Measurements from ENCODE around the gene GLMN. TPM values are rescaled to one million over a fixed set of nuclear protein-coding genes. Genes with fewer than 3 reads are reported as not detected.

GLMN gene
- polyA plus RNA-seq, 1 of the 3 experiments (the other 2 are of a cell fraction): 2.3 TPM

DNA sequence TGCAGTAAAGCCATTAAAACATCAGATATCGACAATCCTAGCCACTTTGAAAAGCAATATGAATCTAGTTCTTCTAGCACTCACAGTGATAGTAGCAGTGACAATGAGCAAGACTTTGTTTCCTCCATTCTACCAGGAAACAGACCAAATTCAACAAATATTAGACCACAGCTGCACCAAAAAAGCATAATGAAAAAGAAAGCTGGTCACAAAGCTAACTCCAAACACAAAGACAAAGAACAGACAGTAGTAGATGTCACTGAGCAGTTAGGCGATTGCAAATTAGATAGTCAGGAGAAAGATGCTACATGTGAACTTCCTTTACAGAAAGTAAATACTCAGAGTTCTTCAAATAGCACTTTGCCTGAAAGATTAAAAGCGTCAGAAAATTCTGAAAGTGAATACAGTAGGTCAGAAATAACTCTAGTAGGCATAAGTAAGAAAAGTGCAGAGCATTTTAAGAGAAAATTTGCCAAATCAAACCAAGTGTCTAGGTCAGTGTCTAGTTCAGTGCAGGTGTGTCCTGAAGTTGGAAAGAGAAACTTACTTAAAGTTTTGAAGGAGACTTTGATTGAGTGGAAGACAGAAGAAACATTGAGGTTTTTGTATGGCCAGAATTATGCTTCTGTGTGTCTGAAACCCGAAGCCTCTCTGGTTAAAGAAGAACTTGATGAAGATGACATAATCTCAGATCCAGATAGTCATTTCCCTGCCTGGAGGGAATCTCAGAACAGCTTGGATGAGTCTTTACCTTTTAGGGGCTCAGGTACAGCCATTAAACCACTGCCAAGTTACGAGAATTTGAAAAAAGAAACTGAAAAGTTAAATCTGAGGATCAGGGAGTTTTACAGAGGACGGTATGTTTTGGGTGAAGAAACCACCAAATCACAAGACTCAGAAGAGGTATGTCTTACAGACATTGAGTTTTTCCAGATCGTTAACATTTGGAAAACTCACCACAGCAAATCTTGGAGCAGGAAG lies 25.0 kb upstream of the GLMN start (continued):
- TF ChIP-seq RAD21 (IDR thresholded peaks at IDR 0.05; ENCODE audit: low read length): no peak
- TF ChIP-seq SMC3 (IDR thresholded peaks at IDR 0.05; ENCODE audit: low read depth, low read length): no peak
- no peak for TF ChIP-seq MEF2A (IDR thresholded peaks at IDR 0.05; ENCODE audit: borderline replicate concordance, low read depth)
- TF ChIP-seq GABPA (IDR thresholded peaks at IDR 0.05; ENCODE audit: low read depth): no peak
- TF ChIP-seq, protein P1, sequence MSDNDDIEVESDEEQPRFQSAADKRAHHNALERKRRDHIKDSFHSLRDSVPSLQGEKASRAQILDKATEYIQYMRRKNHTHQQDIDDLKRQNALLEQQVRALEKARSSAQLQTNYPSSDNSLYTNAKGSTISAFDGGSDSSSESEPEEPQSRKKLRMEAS (IDR thresholded peaks at IDR 0.05; ENCODE audit: low read depth): no peak

DNA sequence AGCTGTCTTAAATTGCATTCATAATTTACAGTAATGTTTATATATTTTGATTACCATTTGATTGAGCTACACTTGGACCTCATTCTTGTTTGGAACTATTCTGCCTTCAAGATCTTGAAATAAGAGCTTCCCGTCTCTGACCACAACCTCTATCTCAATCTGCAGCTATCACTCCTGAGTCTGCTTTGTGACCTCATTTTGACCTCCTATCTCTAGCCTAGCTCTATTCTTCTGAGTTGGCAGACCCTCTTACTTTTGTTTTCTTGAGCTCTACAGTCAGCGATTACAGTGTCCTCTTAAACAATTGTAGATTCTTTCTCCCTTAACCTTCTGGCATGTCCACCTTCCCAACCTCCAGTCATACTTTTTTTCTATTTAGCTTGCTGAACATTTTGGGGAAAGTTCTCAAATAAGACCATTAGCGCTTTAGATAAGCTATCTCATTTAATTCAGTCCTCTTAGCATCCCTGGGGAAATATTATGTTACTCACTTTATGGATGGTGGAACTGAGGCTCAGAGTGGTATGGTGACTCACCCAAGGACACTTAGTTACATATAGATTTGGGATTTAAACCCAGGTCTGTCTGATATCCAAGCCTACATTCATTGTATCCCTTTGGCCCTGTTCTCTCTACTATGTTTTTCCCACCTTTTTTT lies 19.2 kb upstream of the GLMN start:
- POLR2A ChIA-PET: interaction anchor here (0.8 kb wide), 1 partner anchor 444 kb away, joined by 3 read pairs; no protein-coding TSS in a partner anchor
- CTCF ChIA-PET: interaction anchor here (0.6 kb wide), 1 partner anchor 321 kb away, joined by 3 read pairs; no protein-coding TSS in a partner anchor
- no peaks in the 10 kb centered on the region for H3F3A ChIP-seq (replicated peaks; ENCODE audit: insufficient read depth)
- no peak overlapping the region for H3K4me2 ChIP-seq
- DNase-seq: no peak
- H3K27ac ChIP-seq (ENCODE audit: low read depth in 2 of 2, low read length in 1 of 2): no peak overlapping the region
- no peaks in the 10 kb centered on the region for H3K9me3 ChIP-seq
- no peaks in the 10 kb centered on the region for H4K20me1 ChIP-seq (ENCODE audit: insufficient read depth)
- WGBS (ENCODE audit: low lambda C conversion rate): 94% methylated on average over 3 of the region's 3 CpGs
- no peak overlapping the region for H2AFZ ChIP-seq (ENCODE audit: low read depth)
- no peaks in the 10 kb centered on the region for H3K4me1 ChIP-seq (ENCODE audit: control insufficient read depth in 1 of 2, insufficient read depth in 2 of 2, low read depth in 1 of 2, low read length in 1 of 2)
- no peaks in the 10 kb centered on the region for H3K27me3 ChIP-seq (ENCODE audit: insufficient read depth)
- no peaks in the 10 kb centered on the region for H3K79me2 ChIP-seq (ENCODE audit: insufficient read depth)
- H3K9me2 ChIP-seq: no peaks in the 10 kb centered on the region
- no peak overlapping the region for H3K4me3 ChIP-seq (ENCODE audit: low read depth in 2 of 2, low read length in 1 of 2)
- peaks cover 17 to 36% of the 10 kb centered on the region in 2 experiments for H3K36me3 ChIP-seq (replicated peaks in 1 of 2; ENCODE audit: control insufficient read depth in 1 of 2, insufficient read depth in 2 of 2, low read length in 1 of 2)
- H3K9ac ChIP-seq: no peak overlapping the region
- TF ChIP-seq CHD2 (IDR thresholded peaks at IDR 0.05; ENCODE audit: low read length, partially characterized antibody): no peak
- TF ChIP-seq, protein P2, sequence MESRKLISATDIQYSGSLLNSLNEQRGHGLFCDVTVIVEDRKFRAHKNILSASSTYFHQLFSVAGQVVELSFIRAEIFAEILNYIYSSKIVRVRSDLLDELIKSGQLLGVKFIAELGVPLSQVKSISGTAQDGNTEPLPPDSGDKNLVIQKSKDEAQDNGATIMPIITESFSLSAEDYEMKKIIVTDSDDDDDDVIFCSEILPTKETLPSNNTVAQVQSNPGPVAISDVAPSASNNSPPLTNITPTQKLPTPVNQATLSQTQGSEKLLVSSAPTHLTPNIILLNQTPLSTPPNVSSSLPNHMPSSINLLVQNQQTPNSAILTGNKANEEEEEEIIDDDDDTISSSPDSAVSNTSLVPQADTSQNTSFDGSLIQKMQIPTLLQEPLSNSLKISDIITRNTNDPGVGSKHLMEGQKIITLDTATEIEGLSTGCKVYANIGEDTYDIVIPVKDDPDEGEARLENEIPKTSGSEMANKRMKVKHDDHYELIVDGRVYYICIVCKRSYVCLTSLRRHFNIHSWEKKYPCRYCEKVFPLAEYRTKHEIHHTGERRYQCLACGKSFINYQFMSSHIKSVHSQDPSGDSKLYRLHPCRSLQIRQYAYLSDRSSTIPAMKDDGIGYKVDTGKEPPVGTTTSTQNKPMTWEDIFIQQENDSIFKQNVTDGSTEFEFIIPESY (IDR thresholded peaks at IDR 0.05; ENCODE audit: borderline replicate concordance, low read depth): no peak
- TF ChIP-seq, protein P1 (IDR thresholded peaks at IDR 0.05; ENCODE audit: low read depth): no peak
- no peak for TF ChIP-seq MXI1 (IDR thresholded peaks at IDR 0.05; ENCODE audit: low read depth, low read length)
- no peak for TF ChIP-seq ELF1 (IDR thresholded peaks at IDR 0.05)
- no peak for TF ChIP-seq SIN3A (IDR thresholded peaks at IDR 0.05; ENCODE audit: borderline replicate concordance, low read depth, low read length)
- TF ChIP-seq GATA2 (CRISPR knock-in tag; IDR thresholded peaks at IDR 0.05): no peak
- TF ChIP-seq RFX5 (IDR thresholded peaks at IDR 0.05; ENCODE audit: low read length): no peak
- no peak for TF ChIP-seq YY1 (IDR thresholded peaks at IDR 0.05; ENCODE audit: low read depth)
- TF ChIP-seq RCOR1 (IDR thresholded peaks at IDR 0.05; ENCODE audit: low read length): no peak
- TF ChIP-seq, protein P3, sequence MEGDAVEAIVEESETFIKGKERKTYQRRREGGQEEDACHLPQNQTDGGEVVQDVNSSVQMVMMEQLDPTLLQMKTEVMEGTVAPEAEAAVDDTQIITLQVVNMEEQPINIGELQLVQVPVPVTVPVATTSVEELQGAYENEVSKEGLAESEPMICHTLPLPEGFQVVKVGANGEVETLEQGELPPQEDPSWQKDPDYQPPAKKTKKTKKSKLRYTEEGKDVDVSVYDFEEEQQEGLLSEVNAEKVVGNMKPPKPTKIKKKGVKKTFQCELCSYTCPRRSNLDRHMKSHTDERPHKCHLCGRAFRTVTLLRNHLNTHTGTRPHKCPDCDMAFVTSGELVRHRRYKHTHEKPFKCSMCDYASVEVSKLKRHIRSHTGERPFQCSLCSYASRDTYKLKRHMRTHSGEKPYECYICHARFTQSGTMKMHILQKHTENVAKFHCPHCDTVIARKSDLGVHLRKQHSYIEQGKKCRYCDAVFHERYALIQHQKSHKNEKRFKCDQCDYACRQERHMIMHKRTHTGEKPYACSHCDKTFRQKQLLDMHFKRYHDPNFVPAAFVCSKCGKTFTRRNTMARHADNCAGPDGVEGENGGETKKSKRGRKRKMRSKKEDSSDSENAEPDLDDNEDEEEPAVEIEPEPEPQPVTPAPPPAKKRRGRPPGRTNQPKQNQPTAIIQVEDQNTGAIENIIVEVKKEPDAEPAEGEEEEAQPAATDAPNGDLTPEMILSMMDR (IDR thresholded peaks at IDR 0.05): no peak
- no peak for TF ChIP-seq SMC3 (IDR thresholded peaks at IDR 0.05; ENCODE audit: low read depth, low read length)
- TF ChIP-seq FOXJ3 (CRISPR knock-in tag; IDR thresholded peaks at IDR 0.05): no peak
- TF ChIP-seq RXRA (IDR thresholded peaks at IDR 0.05; ENCODE audit: borderline replicate concordance, low read depth): no peak
- TF ChIP-seq, protein P4, sequence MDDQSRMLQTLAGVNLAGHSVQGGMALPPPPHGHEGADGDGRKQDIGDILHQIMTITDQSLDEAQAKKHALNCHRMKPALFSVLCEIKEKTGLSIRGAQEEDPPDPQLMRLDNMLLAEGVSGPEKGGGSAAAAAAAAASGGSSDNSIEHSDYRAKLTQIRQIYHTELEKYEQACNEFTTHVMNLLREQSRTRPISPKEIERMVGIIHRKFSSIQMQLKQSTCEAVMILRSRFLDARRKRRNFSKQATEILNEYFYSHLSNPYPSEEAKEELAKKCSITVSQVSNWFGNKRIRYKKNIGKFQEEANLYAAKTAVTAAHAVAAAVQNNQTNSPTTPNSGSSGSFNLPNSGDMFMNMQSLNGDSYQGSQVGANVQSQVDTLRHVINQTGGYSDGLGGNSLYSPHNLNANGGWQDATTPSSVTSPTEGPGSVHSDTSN (IDR thresholded peaks at IDR 0.05): no peak
- TF ChIP-seq, protein P5, sequence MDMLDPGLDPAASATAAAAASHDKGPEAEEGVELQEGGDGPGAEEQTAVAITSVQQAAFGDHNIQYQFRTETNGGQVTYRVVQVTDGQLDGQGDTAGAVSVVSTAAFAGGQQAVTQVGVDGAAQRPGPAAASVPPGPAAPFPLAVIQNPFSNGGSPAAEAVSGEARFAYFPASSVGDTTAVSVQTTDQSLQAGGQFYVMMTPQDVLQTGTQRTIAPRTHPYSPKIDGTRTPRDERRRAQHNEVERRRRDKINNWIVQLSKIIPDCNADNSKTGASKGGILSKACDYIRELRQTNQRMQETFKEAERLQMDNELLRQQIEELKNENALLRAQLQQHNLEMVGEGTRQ (IDR thresholded peaks at IDR 0.05; ENCODE audit: borderline replicate concordance, low read depth, low read length): no peak
- TF ChIP-seq NRF1 (IDR thresholded peaks at IDR 0.05; ENCODE audit: low read depth, low read length): no peak

All from SK-N-SH (cell line).